SK-N-SH (cell line): ENCODE data around the gene PLEKHD1. TPM values are rescaled to one million over a fixed set of nuclear protein-coding genes. Genes with fewer than 3 reads are reported as not detected.

Experiments used
- CTCF ChIA-PET: fragments of 300-600, 350-600 bp; formaldehyde crosslinking; extraction: SDS; loops from one replicate; lab custom pipeline; 2021; lab: Yijun Ruan, JAX
- POLR2A ChIA-PET: fragments of 350-600 bp; sonication (Branson Sonifier 250); formaldehyde crosslinking; extraction: SDS; loops from one replicate; lab custom pipeline; 2020; ENCODE audit warnings: antibody characterized with exemption, inconsistent platforms; lab: Yijun Ruan, JAX
- DNase-seq: peaks from one replicate; pipeline ENCODE4 v3.0.0; 2012
- H2AFZ ChIP-seq: fragments of 200-600 bp; sonication (generic); 2 replicates; pipeline ENCODE4 v1.8.1; 2016; ENCODE audit warnings: antibody characterized with exemption, mild to moderate bottlenecking, low read depth
- H3F3A ChIP-seq: fragments of 200-600 bp; sonication (generic); replicated peaks from 2 replicates; pipeline ENCODE3; 2016; ENCODE audit warnings: antibody characterized with exemption, mild to moderate bottlenecking; ENCODE audit not compliant: insufficient read depth
- H3K27ac ChIP-seq, 2 experiments: fragments of 200-500 bp in 1 of 2; fragments of 200-600 bp in 1 of 2; sonication (Bioruptor generic) in 1 of 2; sonication (generic), shearing (Covaris generic) in 1 of 2; 2 replicates each; pipeline versions ENCODE4 v1.5.1 to v1.6.1; 2014 to 2016; ENCODE audit warnings: low read depth in 2 of 2, inconsistent platforms in 1 of 2, low read length in 1 of 2, mild to moderate bottlenecking in 1 of 2, mixed read lengths in 1 of 2
- H3K27me3 ChIP-seq: fragments of 200-600 bp; sonication (generic), shearing (Covaris generic); 2 replicates; pipeline ENCODE4 v1.6.1; 2016; ENCODE audit warnings: mixed run types; ENCODE audit not compliant: insufficient read depth
- H3K36me3 ChIP-seq, 2 experiments: fragments of 200-500 bp in 1 of 2; fragments of 200-600 bp in 1 of 2; sonication (Bioruptor generic) in 1 of 2; sonication (generic) in 1 of 2; replicated peaks in 1 of 2; 2 replicates each; pipeline versions ENCODE3 to v1.5.1; 2014 to 2016; ENCODE audit warnings: low read length in 1 of 2, mild to moderate bottlenecking in 1 of 2; ENCODE audit not compliant: insufficient read depth in 2 of 2, control insufficient read depth in 1 of 2
- H3K4me1 ChIP-seq, 2 experiments: fragments of 200-500 bp in 1 of 2; fragments of 200-600 bp in 1 of 2; sonication (Bioruptor generic) in 1 of 2; sonication (generic), shearing (Covaris generic) in 1 of 2; 2 replicates each; pipeline versions ENCODE4 v1.5.1 to v1.6.1; 2014 to 2016; ENCODE audit warnings: low read depth in 1 of 2, low read length in 1 of 2, mixed run types in 1 of 2; ENCODE audit not compliant: insufficient read depth in 2 of 2, control insufficient read depth in 1 of 2
- H3K4me2 ChIP-seq: fragments of 200-600 bp; sonication (generic), shearing (Covaris generic); 2 replicates; pipeline ENCODE4 v1.6.1; 2017; ENCODE audit warnings: mixed run types
- H3K4me3 ChIP-seq, 2 experiments: fragments of 200-500 bp in 1 of 2; fragments of 200-600 bp in 1 of 2; sonication (Bioruptor generic) in 1 of 2; sonication (generic), shearing (Covaris generic) in 1 of 2; 2 replicates each; pipeline versions ENCODE4 v1.5.1 to v1.8.1; 2014 to 2016; ENCODE audit warnings: low read depth in 2 of 2, inconsistent platforms in 1 of 2, low read length in 1 of 2, mild to moderate bottlenecking in 1 of 2, mixed read lengths in 1 of 2, moderate library complexity in 1 of 2
- H3K79me2 ChIP-seq: fragments of 200-600 bp; sonication (generic); 2 replicates; pipeline ENCODE4 v1.8.1; 2017; ENCODE audit warnings: mild to moderate bottlenecking; ENCODE audit not compliant: insufficient read depth
- H3K9ac ChIP-seq: fragments of 200-600 bp; sonication (generic); 2 replicates; pipeline ENCODE4 v1.6.1; 2017; ENCODE audit warnings: mixed run types
- H3K9me2 ChIP-seq: fragments of 200-600 bp; sonication (generic); 2 replicates; pipeline ENCODE4 v1.6.1; 2017; ENCODE audit warnings: mixed run types
- H3K9me3 ChIP-seq: fragments of 200-600 bp; sonication (generic); 2 replicates; pipeline ENCODE4 v1.6.1; 2017; ENCODE audit warnings: mixed run types, mild to moderate bottlenecking, moderate library complexity
- H4K20me1 ChIP-seq: fragments of 200-600 bp; sonication (generic); 2 replicates; pipeline ENCODE4 v1.6.1; 2017; ENCODE audit warnings: mild to moderate bottlenecking, mixed run types; ENCODE audit not compliant: insufficient read depth
- FOXJ3 ChIP-seq: sonication (generic); formaldehyde crosslinking; IDR thresholded peaks from 2 replicates; pipeline ENCODE4 v1.5.1; 2020; ENCODE audit warnings: mild to moderate bottlenecking, missing genetic modification reagents
- MEF2A ChIP-seq: IDR thresholded peaks from 2 replicates; pipeline ENCODE4 v1.4.0; 2012; ENCODE audit warnings: low read depth, borderline replicate concordance
- NFIC ChIP-seq: IDR thresholded peaks from 2 replicates; pipeline ENCODE4 v1.4.0; 2012; ENCODE audit warnings: borderline replicate concordance
- NRF1 ChIP-seq: IDR thresholded peaks from 2 replicates; pipeline ENCODE4 v1.6.1; 2012; ENCODE audit warnings: low read depth, mild to moderate bottlenecking, low read length
- RAD21 ChIP-seq: IDR thresholded peaks from 2 replicates; pipeline ENCODE4 v1.6.1; 2012; ENCODE audit warnings: mild to moderate bottlenecking, low read length
- RCOR1 ChIP-seq: fragments of 150-350 bp; IDR thresholded peaks from 2 replicates; pipeline ENCODE4 v1.6.1; 2017; ENCODE audit warnings: antibody characterized with exemption, low read length
- REST ChIP-seq: IDR thresholded peaks from 2 replicates; pipeline ENCODE4 v1.6.1; 2012; ENCODE audit warnings: mild to moderate bottlenecking, low read depth, low read length, moderate library complexity
- SIN3A ChIP-seq: IDR thresholded peaks from 2 replicates; pipeline ENCODE4 v1.6.1; 2012; ENCODE audit warnings: low read depth, mild to moderate bottlenecking, low read length, moderate library complexity, borderline replicate concordance
- SMC3 ChIP-seq: IDR thresholded peaks from 2 replicates; pipeline ENCODE4 v1.6.1; 2012; ENCODE audit warnings: low read depth, low read length, improper control_type of control experiment
- TCF12 ChIP-seq: IDR thresholded peaks from 2 replicates; pipeline ENCODE4 v1.4.0; 2012
- USF1 ChIP-seq: IDR thresholded peaks from 2 replicates; pipeline ENCODE4 v1.4.0; 2012; ENCODE audit warnings: low read depth, borderline replicate concordance
- USF2 ChIP-seq: fragments of 150-350 bp; IDR thresholded peaks from 2 replicates; pipeline ENCODE4 v1.6.1; 2017; ENCODE audit warnings: antibody characterized with exemption, low read length, low read depth, borderline replicate concordance
- WGBS: methylation state at CpG from one replicate; pipeline ENCODE4 v1.1.6; 2017; ENCODE audit warnings: low lambda C conversion rate; 5-methylcytosine and 5-hydroxymethylcytosine counted together
- polyA plus RNA-seq, 3 experiments: library from polyadenylated mRNA; depleted of rRNA; stranded (reverse); fragments of >200 nt; gene quantifications; 2 replicates each; pipeline ENCODE4 v1.2.3, GENCODE V29; 2012
- TF ChIP-seq, protein P1 (sequence below): fragments of 150-350 bp; IDR thresholded peaks from 2 replicates; pipeline ENCODE4 v1.6.1; 2016; ENCODE audit warnings: mild to moderate bottlenecking, low read depth, low read length

Gene PLEKHD1
- polyA plus RNA-seq, 1 of the 3 experiments (the other 2 are of a cell fraction) = 0.05 TPM

DNA sequence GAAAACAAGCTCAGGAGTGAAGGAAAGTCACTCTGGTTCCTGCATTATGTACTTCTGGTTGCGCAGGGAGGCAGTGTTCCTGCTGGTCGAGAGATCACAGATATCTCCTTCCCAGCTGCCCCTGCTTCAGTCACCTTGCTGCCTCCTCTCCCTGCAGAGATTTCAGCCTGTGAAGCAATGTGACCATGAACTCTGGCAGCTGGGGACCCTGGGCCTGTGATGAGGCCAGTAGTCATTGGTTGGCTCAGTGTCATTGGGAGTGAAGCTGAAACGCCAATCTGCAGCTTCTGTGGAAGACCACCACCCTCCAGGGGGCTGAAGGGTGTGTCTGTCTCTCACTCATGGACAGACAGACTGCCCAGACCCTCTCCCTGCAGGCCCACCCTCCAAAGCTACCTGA is 45.0 kb downstream of the PLEKHD1 start:
- no peak for DNase-seq
- Histone ChIP-seq H3K79me2 (no peaks in the 10 kb centered on the region), H2AFZ (no peak overlapping the region), H3K27ac (no peak overlapping the region), H3K4me1 (no peaks in the 10 kb centered on the region), H3K27me3 (peaks cover 18% of the 10 kb centered on the region; the same call in 1 of the 2 replicates), H3K36me3 (no peaks in the 10 kb centered on the region), H4K20me1 (no peaks in the 10 kb centered on the region), H3K9me2 (no peaks in the 10 kb centered on the region), H3K4me3 (no peak overlapping the region), H3K9me3 (no peaks in the 10 kb centered on the region), H3K4me2 (no peak overlapping the region), H3K9ac (no peak overlapping the region), H3F3A (no peaks in the 10 kb centered on the region)
- ChIA-PET POLR2A (no interaction called here), CTCF (interaction anchor here (0.8 to 9.7 kb wide), 9 partner anchors 19 to 198 kb away, joined by 3 to 98 read pairs (median 5); partner anchors contain the start of gene CCDC177)
- WGBS = 71% methylated on average over 2 of the region's 3 CpGs
- no peak for TF ChIP-seq NFIC

- Histone ChIP-seq H3K27ac (no peak overlapping the region), H3K79me2 (no peaks in the 10 kb centered on the region), H3K9me3 (no peaks in the 10 kb centered on the region), H3K27me3 (peaks cover 18% of the 10 kb centered on the region; the same call in 1 of the 2 replicates), H3K36me3 (no peaks in the 10 kb centered on the region), H3F3A (no peaks in the 10 kb centered on the region), H3K4me2 (no peak overlapping the region), H3K4me3 (no peak overlapping the region), H3K9me2 (no peaks in the 10 kb centered on the region), H3K9ac (no peak overlapping the region), H3K4me1 (no peaks in the 10 kb centered on the region), H2AFZ (no peak overlapping the region), H4K20me1 (no peaks in the 10 kb centered on the region)
- 58% methylated on average over 4 of the region's 4 CpGs for WGBS
- DNase-seq = no peak
- TF ChIP-seq RCOR1 = no peak
- TF ChIP-seq TCF12 = no peak
- TF ChIP-seq SMC3 = no peak
- TF ChIP-seq SIN3A = no peak
- no peak for TF ChIP-seq NRF1
- TF ChIP-seq, protein P1, sequence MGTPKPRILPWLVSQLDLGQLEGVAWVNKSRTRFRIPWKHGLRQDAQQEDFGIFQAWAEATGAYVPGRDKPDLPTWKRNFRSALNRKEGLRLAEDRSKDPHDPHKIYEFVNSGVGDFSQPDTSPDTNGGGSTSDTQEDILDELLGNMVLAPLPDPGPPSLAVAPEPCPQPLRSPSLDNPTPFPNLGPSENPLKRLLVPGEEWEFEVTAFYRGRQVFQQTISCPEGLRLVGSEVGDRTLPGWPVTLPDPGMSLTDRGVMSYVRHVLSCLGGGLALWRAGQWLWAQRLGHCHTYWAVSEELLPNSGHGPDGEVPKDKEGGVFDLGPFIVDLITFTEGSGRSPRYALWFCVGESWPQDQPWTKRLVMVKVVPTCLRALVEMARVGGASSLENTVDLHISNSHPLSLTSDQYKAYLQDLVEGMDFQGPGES = no peak
- no peak for TF ChIP-seq FOXJ3 (CRISPR knock-in tag)
- no peak for TF ChIP-seq USF2
- no peak for TF ChIP-seq MEF2A
- no peak for TF ChIP-seq REST
- no peak for TF ChIP-seq RAD21
- TF ChIP-seq USF1 = no peak
- POLR2A ChIA-PET = no interaction called here
- CTCF ChIA-PET = interaction anchor here (0.8 to 9.7 kb wide), 4 partner anchors 26 to 82 kb away, joined by 3 to 98 read pairs (median 4); partner anchors contain the start of gene CCDC177
These were observed 45.6 kb downstream of the PLEKHD1 start for GRCh38 chr14:69530095-69530494.
